ENCODE data around the gene LRRFIP2. TPM values are rescaled to one million over a fixed set of nuclear protein-coding genes. Genes with fewer than 3 reads are reported as not detected.

LRRFIP2 gene
- total RNA-seq, 1 experiment from 2014 or later, result 40.2 TPM

DNA sequence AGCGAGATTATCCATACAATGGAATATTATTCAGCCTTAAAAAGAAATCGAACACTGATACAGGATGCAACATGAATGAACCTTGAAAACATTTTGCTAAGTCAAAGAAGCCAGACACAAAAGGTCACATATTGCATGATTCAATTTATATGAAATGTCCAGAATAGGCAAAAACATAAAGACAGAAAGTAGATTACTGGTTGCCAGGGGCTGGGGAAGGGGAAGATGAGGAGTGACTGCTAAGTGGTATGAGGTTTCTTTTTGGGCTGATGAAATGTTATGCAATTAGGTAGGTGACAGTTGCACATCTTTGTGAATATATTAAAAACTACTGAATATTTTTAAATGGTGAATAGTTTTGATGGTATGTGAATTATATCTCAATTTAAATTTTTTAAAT lies 38.3 kb downstream of the LRRFIP2 start:
- no peak overlapping the region for H3K4me2 ChIP-seq
- no peaks in the 10 kb centered on the region for H3K36me3 ChIP-seq (ENCODE audit: low read depth)
- no peak for DNase-seq
- CTCF ChIA-PET, result no interaction called here
- intact Hi-C loops (cut with micrococcal nuclease; ENCODE audit: unreplicated experiment), result no loop called here
- no peaks in the 10 kb centered on the region for H3K79me2 ChIP-seq (ENCODE audit: low read depth)
- H3K4me3 ChIP-seq, result no peak overlapping the region
- no peaks in the 10 kb centered on the region for H3K27me3 ChIP-seq (ENCODE audit: insufficient read depth, low read depth)
- no TSS peak for BruUV-seq (replicated peaks)
- no peaks in the 10 kb centered on the region for H3K9me2 ChIP-seq (ENCODE audit: insufficient read depth)
- H3K27ac ChIP-seq, result no peak overlapping the region
- H3F3A ChIP-seq (ENCODE audit: insufficient read depth, low read depth), result no peaks in the 10 kb centered on the region
- no peak for TF ChIP-seq EZH2 (IDR thresholded peaks at IDR 0.05; ENCODE audit: low read depth)
- TF ChIP-seq, protein P1, sequence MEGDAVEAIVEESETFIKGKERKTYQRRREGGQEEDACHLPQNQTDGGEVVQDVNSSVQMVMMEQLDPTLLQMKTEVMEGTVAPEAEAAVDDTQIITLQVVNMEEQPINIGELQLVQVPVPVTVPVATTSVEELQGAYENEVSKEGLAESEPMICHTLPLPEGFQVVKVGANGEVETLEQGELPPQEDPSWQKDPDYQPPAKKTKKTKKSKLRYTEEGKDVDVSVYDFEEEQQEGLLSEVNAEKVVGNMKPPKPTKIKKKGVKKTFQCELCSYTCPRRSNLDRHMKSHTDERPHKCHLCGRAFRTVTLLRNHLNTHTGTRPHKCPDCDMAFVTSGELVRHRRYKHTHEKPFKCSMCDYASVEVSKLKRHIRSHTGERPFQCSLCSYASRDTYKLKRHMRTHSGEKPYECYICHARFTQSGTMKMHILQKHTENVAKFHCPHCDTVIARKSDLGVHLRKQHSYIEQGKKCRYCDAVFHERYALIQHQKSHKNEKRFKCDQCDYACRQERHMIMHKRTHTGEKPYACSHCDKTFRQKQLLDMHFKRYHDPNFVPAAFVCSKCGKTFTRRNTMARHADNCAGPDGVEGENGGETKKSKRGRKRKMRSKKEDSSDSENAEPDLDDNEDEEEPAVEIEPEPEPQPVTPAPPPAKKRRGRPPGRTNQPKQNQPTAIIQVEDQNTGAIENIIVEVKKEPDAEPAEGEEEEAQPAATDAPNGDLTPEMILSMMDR (conservative IDR thresholded peaks at IDR 0.05), result no peak
- H4K20me1 ChIP-seq (ENCODE audit: insufficient read depth), result no peaks in the 10 kb centered on the region
- H2AFZ ChIP-seq, result no peak overlapping the region
- POLR2A ChIA-PET (ENCODE audit: unreplicated experiment), result no interaction called here
- peaks cover 10% of the 10 kb centered on the region for H3K4me1 ChIP-seq (replicated peaks; ENCODE audit: insufficient read depth)
- H3K9me3 ChIP-seq (ENCODE audit: insufficient read depth, low read depth), result no peaks in the 10 kb centered on the region

DNA sequence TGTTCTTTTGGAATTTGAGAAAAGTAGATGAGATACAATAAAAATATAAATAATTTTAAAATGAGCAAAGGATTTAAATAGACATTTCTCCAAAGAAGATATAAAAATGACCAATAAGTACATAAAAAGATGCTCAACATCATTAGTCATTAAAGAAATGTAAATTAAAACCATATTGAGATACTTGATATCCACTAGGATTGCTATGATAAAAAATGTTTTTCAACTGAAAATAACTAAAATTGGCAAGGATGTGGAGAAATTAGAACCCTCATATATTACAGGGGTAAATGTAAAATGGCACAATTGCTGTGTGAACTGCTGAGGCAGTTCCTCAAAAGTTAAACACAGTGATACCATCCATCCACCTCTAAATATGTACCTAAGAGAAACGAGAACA lies 38.8 kb downstream of the LRRFIP2 start:
- Histone ChIP-seq H4K20me1 (ENCODE audit: insufficient read depth) (no peaks in the 10 kb centered on the region), H3K4me2 (no peak overlapping the region), H3K9me3 (ENCODE audit: insufficient read depth, low read depth) (no peaks in the 10 kb centered on the region), H3K27me3 (ENCODE audit: insufficient read depth, low read depth) (no peaks in the 10 kb centered on the region), H3K36me3 (ENCODE audit: low read depth) (no peaks in the 10 kb centered on the region), H3K79me2 (ENCODE audit: low read depth) (no peaks in the 10 kb centered on the region), H3F3A (ENCODE audit: insufficient read depth, low read depth) (no peaks in the 10 kb centered on the region), H2AFZ (no peak overlapping the region), H3K4me3 (no peak overlapping the region), H3K4me1 (replicated peaks; ENCODE audit: insufficient read depth) (peaks cover 14% of the 10 kb centered on the region), H3K9me2 (ENCODE audit: insufficient read depth) (no peaks in the 10 kb centered on the region), H3K27ac (no peak overlapping the region)
- no peak for TF ChIP-seq EZH2 (IDR thresholded peaks at IDR 0.05; ENCODE audit: low read depth)
- TF ChIP-seq, protein P1 (conservative IDR thresholded peaks at IDR 0.05), result no peak
- intact Hi-C loops (cut with micrococcal nuclease; ENCODE audit: unreplicated experiment), result no loop called here
- DNase-seq, result no peak
- ChIA-PET POLR2A (ENCODE audit: unreplicated experiment) (no interaction called here), CTCF (no interaction called here)
- BruUV-seq (replicated peaks), result no TSS peak

DNA sequence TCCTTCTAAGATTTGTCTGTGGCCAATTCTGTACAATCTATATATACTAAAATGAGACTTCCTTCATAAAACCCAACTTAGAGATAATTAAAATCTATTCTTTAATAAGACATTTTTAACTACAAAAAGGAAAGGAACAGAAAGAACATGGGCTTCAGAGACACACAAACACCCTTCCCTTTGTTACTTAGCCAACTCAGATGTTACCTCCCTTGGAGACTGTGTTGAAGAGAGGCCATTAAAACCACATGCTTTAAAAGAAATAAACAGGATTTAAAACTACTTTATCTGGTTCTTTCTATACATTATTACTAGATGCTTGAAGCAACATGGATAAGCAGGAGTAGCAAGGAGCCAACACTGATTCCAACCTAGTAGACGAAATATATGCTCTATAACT lies 42.0 kb downstream of the LRRFIP2 start:
- Histone ChIP-seq H3K4me3 (no peak overlapping the region), H4K20me1 (ENCODE audit: insufficient read depth) (no peaks in the 10 kb centered on the region), H3K27ac (no peak overlapping the region), H3K9me3 (ENCODE audit: insufficient read depth, low read depth) (no peaks in the 10 kb centered on the region), H3K4me2 (no peak overlapping the region), H3K27me3 (ENCODE audit: insufficient read depth, low read depth) (no peaks in the 10 kb centered on the region), H3F3A (ENCODE audit: insufficient read depth, low read depth) (no peaks in the 10 kb centered on the region), H3K9me2 (ENCODE audit: insufficient read depth) (no peaks in the 10 kb centered on the region), H3K79me2 (ENCODE audit: low read depth) (no peaks in the 10 kb centered on the region), H3K36me3 (ENCODE audit: low read depth) (no peaks in the 10 kb centered on the region), H3K4me1 (replicated peaks; ENCODE audit: insufficient read depth) (peaks cover 14% of the 10 kb centered on the region), H2AFZ (no peak overlapping the region)
- BruUV-seq (replicated peaks), result no TSS peak
- intact Hi-C loops (cut with micrococcal nuclease; ENCODE audit: unreplicated experiment), result no loop called here
- ChIA-PET POLR2A (ENCODE audit: unreplicated experiment) (no interaction called here), CTCF (no interaction called here)
- no peak for DNase-seq
- TF ChIP-seq EZH2 (IDR thresholded peaks at IDR 0.05; ENCODE audit: low read depth), result no peak
- TF ChIP-seq, protein P1 (conservative IDR thresholded peaks at IDR 0.05), result no peak

Data from PC-9 (cell line).